ENCODE data around the gene ITPR1.

DNA sequence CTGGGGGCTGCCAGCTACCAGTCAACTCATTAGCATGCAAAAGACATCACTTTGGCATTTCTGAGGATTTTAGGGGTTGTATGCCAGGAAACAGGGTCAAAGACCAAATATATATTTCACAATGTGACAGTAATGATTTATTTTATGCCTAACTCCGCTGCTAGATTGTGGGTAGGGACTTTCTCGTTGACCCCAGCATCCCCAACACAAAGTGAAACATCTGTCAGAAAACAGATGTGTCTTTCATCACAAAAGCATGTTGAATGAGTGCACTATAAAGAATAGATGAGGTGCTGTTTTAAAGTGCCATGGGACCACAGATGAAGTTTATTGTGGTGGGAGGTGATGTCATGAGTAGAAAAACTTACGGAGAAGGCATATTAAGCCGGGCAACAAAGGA is 59.7 kb downstream of the ITPR1 start:
- TF ChIP-seq, protein P1, sequence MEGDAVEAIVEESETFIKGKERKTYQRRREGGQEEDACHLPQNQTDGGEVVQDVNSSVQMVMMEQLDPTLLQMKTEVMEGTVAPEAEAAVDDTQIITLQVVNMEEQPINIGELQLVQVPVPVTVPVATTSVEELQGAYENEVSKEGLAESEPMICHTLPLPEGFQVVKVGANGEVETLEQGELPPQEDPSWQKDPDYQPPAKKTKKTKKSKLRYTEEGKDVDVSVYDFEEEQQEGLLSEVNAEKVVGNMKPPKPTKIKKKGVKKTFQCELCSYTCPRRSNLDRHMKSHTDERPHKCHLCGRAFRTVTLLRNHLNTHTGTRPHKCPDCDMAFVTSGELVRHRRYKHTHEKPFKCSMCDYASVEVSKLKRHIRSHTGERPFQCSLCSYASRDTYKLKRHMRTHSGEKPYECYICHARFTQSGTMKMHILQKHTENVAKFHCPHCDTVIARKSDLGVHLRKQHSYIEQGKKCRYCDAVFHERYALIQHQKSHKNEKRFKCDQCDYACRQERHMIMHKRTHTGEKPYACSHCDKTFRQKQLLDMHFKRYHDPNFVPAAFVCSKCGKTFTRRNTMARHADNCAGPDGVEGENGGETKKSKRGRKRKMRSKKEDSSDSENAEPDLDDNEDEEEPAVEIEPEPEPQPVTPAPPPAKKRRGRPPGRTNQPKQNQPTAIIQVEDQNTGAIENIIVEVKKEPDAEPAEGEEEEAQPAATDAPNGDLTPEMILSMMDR (IDR thresholded peaks at IDR 0.05; ENCODE audit: low read depth, low read length, missing input control): no peak
- TF ChIP-seq EGR1 (IDR thresholded peaks at IDR 0.05; ENCODE audit: low read depth in 2 of 2) (no peak), TAF1 (conservative IDR thresholded peaks at IDR 0.05) (no peak), GABPA (IDR thresholded peaks at IDR 0.05 in 1 of 2, conservative IDR thresholded peaks at IDR 0.05 in 1 of 2) (no peak), HNF4A (conservative IDR thresholded peaks at IDR 0.05) (no peak)
